GM18909 (cell line): ENCODE results near the gene DNASE1.
"Not testable (repeated sequence)": the region's sequence is repeated elsewhere in the genome, so short reads cannot be mapped to it uniquely, and the experiment has no call there.

ENCODE experiments used
- ATAC-seq: cut with Tn5 transposase; IDR thresholded peaks from one replicate; pipeline ENCODE4 v1.9.1; 2021; ENCODE audit warnings: mild to moderate bottlenecking; ENCODE audit not compliant: unreplicated experiment, poor library complexity

The DNASE1 gene

GRCh38 chr16:3640632-3641501, 13.6 kb upstream of the DNASE1 start:
- ATAC-seq = no peak

- no peak for ATAC-seq
Observed at GRCh38 chr16:3641801-3642396, 12.6 kb upstream of the DNASE1 start.

- ATAC-seq = no peak
Observed at GRCh38 chr16:3642397-3643094, 11.9 kb upstream of the DNASE1 start.

- ATAC-seq = no peak
Observed at GRCh38 chr16:3643095-3643730, 11.3 kb upstream of the DNASE1 start.

- ATAC-seq = no peak
Observed at GRCh38 chr16:3645108-3645503, 9.4 kb upstream of the DNASE1 start.

- no peak for ATAC-seq
Observed at GRCh38 chr16:3645504-3646347, 8.8 kb upstream of the DNASE1 start.

GRCh38 chr16:3646348-3646920, 8.1 kb upstream of the DNASE1 start:
- no peak for ATAC-seq

- ATAC-seq = no peak
Observed at GRCh38 chr16:3650631-3651265, 3.7 kb upstream of the DNASE1 start.

- ATAC-seq = no peak
Observed at GRCh38 chr16:3651461-3652372, 2.8 kb upstream of the DNASE1 start.

- no peak for ATAC-seq
Observed at GRCh38 chr16:3652373-3653195, 1.9 kb upstream of the DNASE1 start.

GRCh38 chr16:3655030-3655395, 522 bp downstream of the DNASE1 start:
- no peak for ATAC-seq

- no peak for ATAC-seq
Observed at GRCh38 chr16:3655396-3656159, 1.1 kb downstream of the DNASE1 start.

- not testable (repeated sequence) for ATAC-seq
Observed at GRCh38 chr16:3656160-3656490, 1.6 kb downstream of the DNASE1 start.

GRCh38 chr16:3656491-3657468, 2.3 kb downstream of the DNASE1 start:
- ATAC-seq = no peak

- ATAC-seq = no peak
Observed at GRCh38 chr16:3659251-3659650, 4.8 kb downstream of the DNASE1 start.

- no peak for ATAC-seq
Observed at GRCh38 chr16:3661311-3661710, 6.8 kb downstream of the DNASE1 start.
